GM13977 (cell line): Measurements from ENCODE around the gene VGLL1.
A peak's percentile ranks its signal among the peaks of the same experiment; 100 is the strongest.

Source experiments
- DNase-seq: peaks from one replicate; pipeline ENCODE4 v3.0.0; 2012; ENCODE audit warnings: low spot score
- CTCF ChIP-seq: IDR thresholded peaks from 2 replicates; pipeline ENCODE4 v1.5.1; 2012; ENCODE audit warnings: mild to moderate bottlenecking, control low read depth; ENCODE audit not compliant: insufficient read depth; ENCODE audit errors: extremely low read depth, missing control alignments
- in situ Hi-C: fragments of 300-500 bp; cut with MboI; formaldehyde crosslinking; loops from one replicate; pipeline ENCODE4 v1.12.0; 2022; ENCODE audit warnings: low sequenced_read_pairs, low pct_unique_long_range_greater_than_20kb, mixed read lengths, inconsistent platforms; ENCODE audit not compliant: unreplicated experiment

The VGLL1 gene

GRCh38 chrX:136496186-136496763, 35.7 kb upstream of the VGLL1 start:
- no peak for DNase-seq
- in situ Hi-C loops: no loop called here
- no peak for TF ChIP-seq CTCF

GRCh38 chrX:136496764-136497555, 35.1 kb upstream of the VGLL1 start:
- TF ChIP-seq CTCF: no peak
- in situ Hi-C loops: no loop called here
- DNase-seq: peak; percentile 80

- in situ Hi-C loops: no loop called here
- no peak for TF ChIP-seq CTCF
- DNase-seq: no peak
Measured at GRCh38 chrX:136497556-136498052, 34.4 kb upstream of the VGLL1 start, which contains the start of gene HTATSF1. HTATSF1 (plus strand) TSS chrX:136497592; CDS start chrX:136497685, 93 bp downstream.

GRCh38 chrX:136519069-136519468, 12.9 kb upstream of the VGLL1 start:
- in situ Hi-C loops: no loop called here
- no peak for DNase-seq
- no peak for TF ChIP-seq CTCF

- no peak for TF ChIP-seq CTCF
- DNase-seq: no peak
- in situ Hi-C loops: no loop called here
Measured at GRCh38 chrX:136523770-136524169, 8.2 kb upstream of the VGLL1 start.

GRCh38 chrX:136525738-136526606, 6.0 kb upstream of the VGLL1 start:
- no peak for DNase-seq
- in situ Hi-C loops: no loop called here

More at GRCh38 chrX:136525738-136526606, 6.0 kb upstream of the VGLL1 start:
- no peak for TF ChIP-seq CTCF
